Mesendoderm (in vitro differentiated cells): Measurements from ENCODE around the gene CD38.

ENCODE experiments used
- DNase-seq: peaks from one replicate; pipeline ENCODE4 v3.0.0; 2013
- H2AK5ac ChIP-seq: 2 replicates; pipeline ENCODE4 v1.6.1; 2013; ENCODE audit warnings: low read length, inconsistent platforms
- H2BK120ac ChIP-seq: 2 replicates; pipeline ENCODE4 v1.6.1; 2013; ENCODE audit warnings: low read depth, mild to moderate bottlenecking, low read length, moderate library complexity, mixed read lengths
- H2BK15ac ChIP-seq: replicated peaks from 2 replicates; pipeline ENCODE4 v1.6.1; 2013; ENCODE audit warnings: low read depth, mild to moderate bottlenecking, moderate library complexity
- H2BK5ac ChIP-seq: 2 replicates; pipeline ENCODE4 v1.6.1; 2013; ENCODE audit warnings: low read length, inconsistent platforms
- H3K18ac ChIP-seq: 2 replicates; pipeline ENCODE4 v1.6.1; 2013; ENCODE audit warnings: mild to moderate bottlenecking, low read length, mixed read lengths
- H3K23ac ChIP-seq: one replicate; pipeline ENCODE4 v1.6.1; 2013; ENCODE audit warnings: low read length
- H3K27ac ChIP-seq: 2 replicates; pipeline ENCODE4 v1.5.1; 2013; ENCODE audit warnings: low read depth, mild to moderate bottlenecking, inconsistent platforms, low read length, moderate library complexity
- H3K27me3 ChIP-seq: 2 replicates; pipeline ENCODE4 v1.6.1; 2013; ENCODE audit warnings: low read length, control low read depth, mild to moderate bottlenecking, inconsistent platforms; ENCODE audit not compliant: insufficient read depth, poor library complexity
- H3K36me3 ChIP-seq: 2 replicates; pipeline ENCODE4 v1.6.1; 2013; ENCODE audit warnings: low read length, inconsistent platforms; ENCODE audit not compliant: control insufficient read depth, insufficient read depth
- H3K4ac ChIP-seq: one replicate; pipeline ENCODE4 v1.6.1; 2013; ENCODE audit warnings: low read depth, mild to moderate bottlenecking, low read length, moderate library complexity
- H3K4me1 ChIP-seq: 2 replicates; pipeline ENCODE4 v1.6.1; 2013; ENCODE audit warnings: low read depth, low read length, inconsistent platforms; ENCODE audit not compliant: control insufficient read depth
- H3K4me2 ChIP-seq: 2 replicates; pipeline ENCODE4 v1.6.1; 2013; ENCODE audit warnings: low read length
- H3K4me3 ChIP-seq: 2 replicates; pipeline ENCODE4 v1.5.1; 2013; ENCODE audit warnings: mild to moderate bottlenecking, low read length
- H3K56ac ChIP-seq: one replicate; pipeline ENCODE4 v1.6.1; 2013; ENCODE audit warnings: low read length
- H3K79me1 ChIP-seq: 2 replicates; pipeline ENCODE4 v1.6.1; 2013; ENCODE audit warnings: low read length, inconsistent platforms
- H3K79me2 ChIP-seq: 2 replicates; pipeline ENCODE4 v1.6.1; 2013; ENCODE audit warnings: mild to moderate bottlenecking, low read length; ENCODE audit not compliant: control insufficient read depth, insufficient read depth
- H3K9ac ChIP-seq: 2 replicates; pipeline ENCODE4 v1.6.1; 2013; ENCODE audit warnings: low read length, inconsistent platforms
- H4K5ac ChIP-seq: one replicate; pipeline ENCODE4 v1.6.1; 2013; ENCODE audit warnings: low read length
- H4K8ac ChIP-seq: one replicate; pipeline ENCODE4 v1.6.1; 2013; ENCODE audit warnings: low read depth, mild to moderate bottlenecking, control low read depth, low read length, moderate library complexity
- WGBS: extraction: QIAGEN DNeasy Blood & Tissue Kit; methylation state at CpG from one replicate; pipeline ENCODE4 v1.1.7; 2013; ENCODE audit warnings: low lambda C conversion rate, missing lambda C conversion rate; ENCODE audit not compliant: insufficient coverage; ENCODE audit errors: extremely low coverage; 5-methylcytosine and 5-hydroxymethylcytosine counted together

CD38 gene

GRCh38 chr4:15805583-15806517 lies 27.7 kb downstream of the CD38 start:
- no peak overlapping the region for H3K4me3 ChIP-seq
- H3K23ac ChIP-seq: no peak overlapping the region
- H4K8ac ChIP-seq: no peak overlapping the region
- H2BK15ac ChIP-seq: no peak overlapping the region
- no peaks in the 10 kb centered on the region for H3K36me3 ChIP-seq
- H2BK5ac ChIP-seq: no peak overlapping the region
- no peak overlapping the region for H3K9ac ChIP-seq
- H2AK5ac ChIP-seq: no peak overlapping the region
- peak; percentile 82 for DNase-seq
- WGBS: no CpG with 5 or more reads among the region's 5 CpGs
- H3K4me2 ChIP-seq: no peak overlapping the region
- no peak overlapping the region for H3K18ac ChIP-seq
- H3K56ac ChIP-seq: no peak overlapping the region
- H3K79me1 ChIP-seq: no peaks in the 10 kb centered on the region
- H4K5ac ChIP-seq: no peak overlapping the region
- no peak overlapping the region for H3K27ac ChIP-seq
- H3K4me1 ChIP-seq: no peaks in the 10 kb centered on the region
- no peaks in the 10 kb centered on the region for H3K79me2 ChIP-seq
- no peaks in the 10 kb centered on the region for H3K27me3 ChIP-seq
- H3K4ac ChIP-seq: no peak overlapping the region
- H2BK120ac ChIP-seq: no peak overlapping the region

DNA sequence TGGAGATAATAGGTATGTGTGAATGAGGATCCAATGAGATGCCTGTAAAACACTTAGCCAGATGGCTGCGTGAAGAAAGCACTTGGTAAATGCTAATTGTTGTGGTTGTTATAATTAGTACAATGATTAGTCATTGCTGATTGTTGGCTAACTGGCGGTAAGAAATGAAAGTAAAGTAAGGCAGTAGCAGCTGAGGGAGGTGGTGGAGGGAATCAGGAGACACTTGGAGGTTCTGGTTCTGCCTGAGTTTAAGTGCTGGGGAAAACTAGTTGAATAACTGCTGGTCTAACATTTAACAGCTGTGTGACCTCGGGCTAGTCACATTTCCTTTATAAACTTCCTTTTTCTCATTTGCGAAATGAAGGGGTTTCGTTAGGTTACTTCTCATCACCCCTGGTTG lies 30.9 kb downstream of the CD38 start:
- H3K4me3 ChIP-seq: no peak overlapping the region
- no peaks in the 10 kb centered on the region for H3K27me3 ChIP-seq
- WGBS: no CpG with 5 or more reads among the region's 5 CpGs
- H3K4me2 ChIP-seq: no peak overlapping the region
- no peaks in the 10 kb centered on the region for H3K79me1 ChIP-seq
- no peaks in the 10 kb centered on the region for H3K36me3 ChIP-seq
- H2BK15ac ChIP-seq: no peak overlapping the region
- no peak overlapping the region for H2BK120ac ChIP-seq
- H3K79me2 ChIP-seq: no peaks in the 10 kb centered on the region
- H3K4me1 ChIP-seq: no peaks in the 10 kb centered on the region
- H3K23ac ChIP-seq: no peak overlapping the region
- H4K5ac ChIP-seq: no peak overlapping the region
- H4K8ac ChIP-seq: no peak overlapping the region
- no peak overlapping the region for H2AK5ac ChIP-seq
- no peak overlapping the region for H2BK5ac ChIP-seq
- H3K4ac ChIP-seq: no peak overlapping the region
- no peak overlapping the region for H3K18ac ChIP-seq
- no peak overlapping the region for H3K27ac ChIP-seq
- H3K56ac ChIP-seq: no peak overlapping the region
- no peak for DNase-seq
- no peak overlapping the region for H3K9ac ChIP-seq

DNA sequence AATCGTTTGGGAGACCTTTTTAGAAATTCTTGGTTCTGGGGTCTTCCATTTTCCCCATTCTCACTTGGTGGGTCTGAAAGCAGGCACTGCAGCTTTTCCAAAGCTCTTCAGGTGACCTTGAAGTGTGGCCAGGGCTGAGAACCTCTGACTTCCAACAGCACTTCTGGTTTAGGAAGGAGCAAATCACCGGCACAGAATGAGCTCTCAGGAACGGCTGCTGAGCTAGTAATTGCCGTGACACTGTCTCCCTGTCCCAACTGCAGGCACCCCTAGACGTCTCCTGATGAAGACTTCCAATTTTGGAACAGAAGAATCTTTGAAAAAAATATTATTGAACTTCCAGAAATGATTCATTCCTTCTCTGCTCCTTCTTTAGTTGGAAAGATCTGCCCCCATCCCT lies 31.3 kb downstream of the CD38 start:
- Histone ChIP-seq H3K18ac (no peak overlapping the region), H2AK5ac (no peak overlapping the region), H4K8ac (no peak overlapping the region), H3K79me2 (no peaks in the 10 kb centered on the region), H2BK120ac (no peak overlapping the region), H3K27me3 (no peaks in the 10 kb centered on the region), H3K4me2 (no peak overlapping the region), H2BK15ac (no peak overlapping the region), H3K36me3 (no peaks in the 10 kb centered on the region), H3K56ac (no peak overlapping the region), H3K27ac (no peak overlapping the region), H3K4ac (no peak overlapping the region), H3K23ac (no peak overlapping the region), H3K4me3 (no peak overlapping the region), H3K79me1 (no peaks in the 10 kb centered on the region), H2BK5ac (no peak overlapping the region), H3K4me1 (no peaks in the 10 kb centered on the region), H3K9ac (no peak overlapping the region), H4K5ac (no peak overlapping the region)
- WGBS: no CpG with 5 or more reads among the region's 5 CpGs
- DNase-seq: no peak

DNA sequence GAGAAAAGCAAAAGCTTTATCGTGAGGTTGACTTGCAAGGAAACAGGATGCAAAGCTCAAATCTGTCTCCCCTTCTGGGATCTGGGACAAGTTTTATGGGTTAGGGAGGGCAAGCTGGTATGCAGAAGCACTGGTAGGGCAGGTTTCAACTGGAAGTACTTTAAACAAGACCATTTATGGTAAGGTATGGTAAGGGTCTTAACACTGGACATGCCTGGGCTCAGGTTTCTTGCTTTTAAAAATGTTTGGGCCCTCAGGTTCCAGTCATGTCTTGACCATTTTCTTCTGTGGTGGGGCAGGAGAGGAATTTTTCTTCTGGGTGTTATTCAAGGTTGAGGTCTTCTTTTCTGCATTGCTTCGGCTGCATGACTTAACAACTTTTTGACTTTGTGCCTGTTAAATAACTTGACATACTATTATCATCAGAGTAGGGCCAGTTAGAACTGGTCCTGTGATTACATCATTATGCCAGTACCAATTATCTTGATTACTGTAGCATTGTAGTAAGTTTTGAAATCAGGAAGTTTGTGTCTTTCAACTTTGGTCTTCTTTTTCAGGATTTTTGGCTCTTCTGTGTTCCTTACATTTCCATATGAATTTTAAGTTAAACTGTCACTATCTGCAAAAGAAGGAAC lies 33.7 kb downstream of the CD38 start:
- Histone ChIP-seq H3K4me1 (no peaks in the 10 kb centered on the region), H3K4me2 (no peak overlapping the region)
- no CpG with 5 or more reads among the region's 2 CpGs for WGBS

GRCh38 chr4:15832523-15833451 lies 54.7 kb downstream of the CD38 start:
- Histone ChIP-seq H3K18ac (no peak overlapping the region), H3K4me2 (no peak overlapping the region), H3K79me2 (no peaks in the 10 kb centered on the region), H2BK5ac (no peak overlapping the region), H3K27me3 (peaks cover 2% of the 10 kb centered on the region), H3K36me3 (no peaks in the 10 kb centered on the region), H4K8ac (no peak overlapping the region), H3K4ac (no peak overlapping the region), H4K5ac (no peak overlapping the region), H3K27ac (no peak overlapping the region), H3K4me1 (no peaks in the 10 kb centered on the region), H3K4me3 (no peak overlapping the region), H2BK120ac (no peak overlapping the region), H2AK5ac (no peak overlapping the region), H3K23ac (no peak overlapping the region), H3K79me1 (no peaks in the 10 kb centered on the region), H2BK15ac (no peak overlapping the region), H3K56ac (no peak overlapping the region), H3K9ac (no peak overlapping the region)
- no CpG with 5 or more reads among the region's 3 CpGs for WGBS
- DNase-seq: no peak

More for the DNA sequence above, 33.7 kb downstream of the CD38 start:
- H3K23ac ChIP-seq: no peak overlapping the region
- no peak overlapping the region for H2BK120ac ChIP-seq
- H3K27me3 ChIP-seq: no peaks in the 10 kb centered on the region
- H2BK15ac ChIP-seq: no peak overlapping the region
- no peak overlapping the region for H3K4me3 ChIP-seq
- no peak overlapping the region for H3K27ac ChIP-seq
- no peak overlapping the region for H3K4ac ChIP-seq
- no peak overlapping the region for H3K18ac ChIP-seq
- H3K56ac ChIP-seq: no peak overlapping the region
- no peaks in the 10 kb centered on the region for H3K36me3 ChIP-seq
- no peaks in the 10 kb centered on the region for H3K79me1 ChIP-seq
- no peaks in the 10 kb centered on the region for H3K79me2 ChIP-seq
- H2BK5ac ChIP-seq: no peak overlapping the region
- no peak overlapping the region for H4K5ac ChIP-seq
- no peak overlapping the region for H3K9ac ChIP-seq
- H2AK5ac ChIP-seq: no peak overlapping the region
- H4K8ac ChIP-seq: no peak overlapping the region
- peak; percentile 65 for DNase-seq
